H54 (cell line): ENCODE results near the gene SAMM50.

Experiments used
- DNase-seq: peaks from one replicate; pipeline ENCODE4 v3.0.0; 2011; ENCODE audit warnings: low spot score, mixed read lengths; ENCODE audit not compliant: insufficient read length
- FAIRE-seq: peaks from 3 replicates; lab custom pipeline; 2011; peaks lifted over from hg19 to GRCh38; lab: Jason Lieb, UNC
- POLR2A ChIP-seq: IDR thresholded peaks from 2 replicates; pipeline ENCODE4 v1.6.1; 2011; ENCODE audit warnings: low read depth, mild to moderate bottlenecking, low read length

Gene SAMM50

DNA sequence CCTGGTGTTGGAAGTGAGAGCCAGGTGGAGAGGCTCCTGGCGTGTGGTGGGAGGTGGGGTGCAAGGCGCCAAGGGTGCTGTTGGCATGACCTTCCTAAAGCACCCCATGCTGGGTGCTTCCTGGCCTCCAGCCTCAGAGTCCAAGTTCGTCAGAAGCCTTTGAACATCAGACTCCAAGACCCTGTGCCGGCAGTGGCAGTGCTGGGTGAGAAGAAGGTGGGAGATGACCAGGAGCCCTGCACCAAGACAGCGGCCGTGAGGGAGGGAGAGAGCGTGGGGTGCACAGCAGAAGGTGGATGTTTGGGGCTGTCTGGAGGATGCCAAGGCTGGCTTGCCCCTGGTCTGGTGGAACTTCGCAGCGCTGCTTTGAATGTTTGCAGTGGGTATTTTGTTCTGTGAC, 39.2 kb downstream of the SAMM50 start:
- no peak for FAIRE-seq

GRCh38 chr22:43995057-43995685, 39.9 kb downstream of the SAMM50 start:
- no peak for TF ChIP-seq POLR2A
- DNase-seq (no peak), FAIRE-seq (no peak)

More for the DNA sequence above, 39.2 kb downstream of the SAMM50 start:
- TF ChIP-seq POLR2A, result no peak
- no peak for DNase-seq

- no peak for FAIRE-seq
- no peak for DNase-seq
- TF ChIP-seq POLR2A, result no peak
These were observed 40.5 kb downstream of the SAMM50 start for GRCh38 chr22:43995798-43996169.

DNA sequence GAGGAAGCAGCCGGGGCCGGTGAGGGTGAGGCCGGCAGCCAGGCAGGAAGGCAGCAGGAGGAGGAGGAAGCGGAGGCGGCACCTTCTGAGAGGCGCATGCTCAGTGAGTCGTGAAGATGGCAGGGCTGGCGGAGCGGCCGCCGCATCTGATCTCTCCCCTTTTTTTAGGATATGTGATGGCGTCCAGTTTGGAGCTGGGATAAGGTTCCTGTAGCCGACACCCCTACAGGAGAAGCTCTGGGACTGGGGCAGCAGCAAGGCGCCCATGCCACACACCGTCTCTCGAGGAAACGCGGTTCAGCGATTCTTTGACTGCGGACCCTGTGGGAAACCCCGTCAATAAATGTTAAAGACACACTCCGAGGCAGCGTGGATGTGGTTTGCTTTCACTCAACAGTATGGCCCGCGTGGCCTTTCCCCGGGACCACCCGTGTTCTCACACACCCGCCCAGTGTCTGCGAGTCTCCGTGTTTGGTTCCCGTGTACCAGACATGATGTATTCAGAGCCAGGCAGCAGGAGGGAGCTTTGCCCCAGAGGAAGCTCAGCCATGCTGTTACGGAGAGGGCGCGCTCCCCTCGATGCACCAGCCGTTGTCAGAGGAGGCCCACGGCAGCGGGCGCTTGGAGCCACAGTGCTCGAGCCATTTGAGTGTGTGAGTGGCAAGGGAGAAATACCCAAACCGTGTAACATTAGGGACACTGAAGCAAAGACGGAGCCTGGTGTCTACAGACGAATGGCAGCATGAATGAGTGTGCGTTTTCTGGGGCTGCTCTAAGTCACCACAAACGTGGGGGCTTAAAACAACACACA, 41.1 kb downstream of the SAMM50 start:
- FAIRE-seq (no peak), DNase-seq (no peak)
- no peak for TF ChIP-seq POLR2A

DNA sequence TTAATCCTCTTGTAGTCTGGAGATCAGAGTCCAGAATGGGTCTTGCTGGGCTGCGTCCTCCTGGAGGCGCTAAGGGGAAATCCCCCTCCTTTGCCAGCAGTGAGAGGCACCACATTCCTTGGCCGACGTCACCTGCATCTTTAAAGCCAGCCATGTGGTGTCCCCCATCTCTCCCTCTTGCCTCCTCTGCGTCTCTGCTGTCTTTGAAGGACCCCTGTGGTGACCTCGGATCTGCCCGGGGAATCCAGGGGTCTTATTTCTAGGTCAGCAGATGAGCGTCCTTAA, 41.7 kb downstream of the SAMM50 start:
- DNase-seq (no peak), FAIRE-seq (no peak)
- TF ChIP-seq POLR2A, result no peak

DNA sequence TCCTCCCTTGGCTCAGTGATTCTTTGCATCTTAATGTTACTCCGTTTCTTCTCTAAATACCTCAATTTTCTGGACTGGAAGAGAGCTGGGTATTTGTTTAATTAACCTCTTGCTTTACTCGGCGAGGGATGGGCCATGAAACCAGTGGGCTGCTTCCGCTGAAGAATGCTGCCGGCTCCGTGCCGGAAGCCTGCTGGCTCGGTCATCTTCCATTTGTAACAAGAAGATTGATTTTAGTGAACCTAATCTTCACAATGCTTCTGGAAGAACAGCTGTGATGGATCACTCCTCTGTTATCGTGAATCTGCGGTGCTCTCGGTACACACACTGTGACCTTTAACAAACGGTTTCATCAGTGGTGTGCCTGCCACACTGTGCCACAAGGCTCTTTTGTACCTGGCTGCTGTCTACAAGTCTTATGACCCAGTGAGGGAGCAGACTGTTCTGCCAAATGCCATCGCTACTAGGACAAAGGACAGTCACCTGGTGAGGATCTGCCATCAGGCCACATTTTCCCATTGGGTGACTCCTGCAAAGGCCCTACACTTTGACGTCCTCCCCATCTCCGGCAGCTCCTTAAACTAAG, 43.5 kb downstream of the SAMM50 start:
- TF ChIP-seq POLR2A, result no peak
- no peak for FAIRE-seq
- DNase-seq, result no peak

- DNase-seq (no peak), FAIRE-seq (no peak)
- no peak for TF ChIP-seq POLR2A
These were observed 44.1 kb downstream of the SAMM50 start for GRCh38 chr22:43999378-43999777.

DNA sequence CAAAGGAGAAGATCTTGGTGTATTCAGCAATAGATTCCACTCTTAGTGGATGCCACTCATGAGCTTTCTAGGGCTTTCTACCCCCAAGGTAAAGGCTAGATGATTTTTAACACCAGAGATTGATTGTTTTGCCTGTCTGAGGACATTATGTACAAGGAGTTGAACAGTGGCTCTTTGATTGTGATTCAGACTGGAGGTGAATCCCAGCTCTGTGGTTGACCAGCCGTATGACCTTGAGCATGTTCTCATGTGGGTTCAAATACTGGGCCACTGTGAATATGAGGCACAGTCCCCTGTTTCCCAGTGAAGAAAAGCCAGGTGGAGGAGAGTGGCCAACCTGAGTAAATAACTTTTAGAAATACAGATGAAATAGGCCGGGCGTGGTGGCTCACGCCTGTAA, 44.9 kb downstream of the SAMM50 start:
- TF ChIP-seq POLR2A, result no peak
- no peak for DNase-seq
- no peak for FAIRE-seq

DNA sequence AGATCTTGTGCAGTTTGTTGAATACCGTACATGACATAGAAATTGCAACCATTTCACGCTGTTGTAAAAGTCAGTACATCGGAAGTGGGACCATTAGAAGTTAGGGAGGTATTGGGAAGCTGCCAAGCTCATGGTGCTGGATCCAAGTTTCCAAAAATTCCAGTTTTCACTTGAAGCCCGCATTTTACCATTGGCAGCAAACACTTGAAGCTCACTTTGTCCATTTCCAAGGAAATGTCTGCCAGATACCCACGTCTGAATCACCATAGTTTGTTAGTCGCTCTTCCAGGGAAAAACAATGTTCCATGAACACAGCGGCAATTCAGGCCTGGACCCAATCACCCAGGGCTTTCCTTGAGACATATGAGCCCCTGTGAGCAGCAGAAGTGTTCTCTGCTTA, 46.3 kb downstream of the SAMM50 start:
- no peak for TF ChIP-seq POLR2A
- DNase-seq, result no peak
- no peak for FAIRE-seq

DNA sequence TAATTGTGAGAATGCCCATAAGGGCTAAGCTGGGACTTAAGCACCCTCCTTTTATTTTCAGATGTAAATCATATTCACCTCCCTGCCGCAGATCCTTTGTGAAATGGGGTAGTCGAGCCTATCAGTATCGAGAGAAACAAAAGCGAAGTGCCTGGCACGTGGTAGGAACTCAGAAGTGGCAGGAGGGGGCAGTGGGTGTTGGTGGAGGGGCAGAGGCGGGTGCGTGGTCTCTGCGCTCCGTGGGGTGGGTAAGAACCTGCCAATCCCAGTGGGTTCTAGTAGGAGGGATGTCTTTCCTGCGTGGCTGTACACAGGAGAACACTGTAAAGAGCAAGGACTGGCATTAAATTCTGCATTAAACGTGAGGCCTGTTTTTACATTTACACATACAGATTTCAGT, 47.1 kb downstream of the SAMM50 start:
- DNase-seq (no peak), FAIRE-seq (no peak)
- no peak for TF ChIP-seq POLR2A

- DNase-seq, result no peak
- FAIRE-seq, result no peak
- no peak for TF ChIP-seq POLR2A
These were observed 47.8 kb downstream of the SAMM50 start for GRCh38 chr22:44002997-44003396.

GRCh38 chr22:44003405-44004103, 48.3 kb downstream of the SAMM50 start:
- no peak for DNase-seq
- TF ChIP-seq POLR2A, result no peak
- FAIRE-seq, result no peak

- no peak for TF ChIP-seq POLR2A
These were observed 48.8 kb downstream of the SAMM50 start for GRCh38 chr22:44004104-44004460.

GRCh38 chr22:44005524-44005923, 50.3 kb downstream of the SAMM50 start:
- TF ChIP-seq POLR2A, result no peak
- no peak for DNase-seq
- FAIRE-seq, result no peak

More at GRCh38 chr22:44004104-44004460, 48.8 kb downstream of the SAMM50 start:
- no peak for FAIRE-seq
- DNase-seq, result no peak

GRCh38 chr22:44012162-44012561, 56.9 kb downstream of the SAMM50 start:
- DNase-seq, result no peak
- no peak for TF ChIP-seq POLR2A
- no peak for FAIRE-seq
